ENCODE measurements around the gene TBC1D20. TPM values are rescaled to one million over a fixed set of nuclear protein-coding genes. Genes with fewer than 3 reads are reported as not detected.

Gene TBC1D20
- total RNA-seq, 2 donors from 2014 or later: 20.6 to 29.4 TPM

DNA sequence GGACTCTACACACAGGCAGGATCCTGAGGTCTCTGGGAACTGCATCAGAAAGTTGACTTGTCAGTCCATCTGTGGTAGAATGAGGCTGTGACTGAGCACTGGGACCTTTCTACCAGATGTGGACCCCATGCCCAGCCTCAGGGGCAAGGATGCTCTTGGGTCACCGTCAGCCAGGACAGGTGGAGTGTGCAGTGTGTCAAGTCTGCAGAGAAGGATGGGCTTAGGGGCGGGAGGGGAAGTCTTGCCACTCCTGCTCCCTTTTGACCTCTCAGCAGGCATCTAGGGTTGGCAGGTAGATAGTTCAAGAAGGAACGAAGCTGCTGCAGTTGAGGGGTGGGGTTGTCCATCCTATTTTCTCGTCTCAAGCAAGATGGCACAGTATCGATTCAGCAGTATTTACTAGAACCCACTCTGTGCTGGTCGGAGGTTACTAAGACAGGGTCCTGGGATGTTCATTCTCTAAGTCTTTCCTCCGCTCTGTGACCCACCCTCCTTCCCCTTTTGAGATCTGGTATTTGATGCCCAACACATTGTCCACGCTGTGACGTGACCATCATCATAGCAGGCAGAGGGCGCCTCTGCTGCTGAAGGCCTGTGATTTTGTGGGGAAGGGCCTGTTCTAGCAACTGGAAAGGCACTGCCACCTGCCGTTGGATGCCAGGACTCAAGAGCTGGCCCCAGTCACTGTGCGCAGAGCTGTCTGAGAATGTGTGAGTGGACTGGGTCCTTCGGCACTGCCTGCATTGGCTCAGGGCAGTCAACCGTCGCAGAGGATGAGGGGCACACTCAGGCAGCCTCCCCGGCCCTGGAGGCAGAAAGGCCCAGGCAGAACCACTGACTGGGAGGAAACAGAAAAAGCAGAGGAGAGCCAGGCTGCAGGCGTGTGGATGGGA is 31.1 kb downstream of the TBC1D20 start:
- Mint-ChIP-seq H3K27ac (no peak overlapping the region), H3K27me3 (no peaks in the 10 kb centered on the region), H3K36me3 (ENCODE audit: low read depth) (peaks cover 4% of the 10 kb centered on the region), H3K4me1 (peaks cover 18% of the 10 kb centered on the region), H3K4me3 (no peak overlapping the region)
- DNase-seq: no peak
- no peaks in the 10 kb centered on the region for H3K9me3 ChIP-seq (ENCODE audit: control insufficient read depth, low read length, poor library complexity, severe bottlenecking)
- ATAC-seq: peak; percentile 47

- Mint-ChIP-seq H3K27ac (no peak overlapping the region), H3K36me3 (ENCODE audit: low read depth) (peaks cover 4% of the 10 kb centered on the region), H3K4me3 (no peak overlapping the region), H3K4me1 (peaks cover 16% of the 10 kb centered on the region), H3K27me3 (no peaks in the 10 kb centered on the region)
- no peak for ATAC-seq
- no peak for DNase-seq
- no peaks in the 10 kb centered on the region for H3K9me3 ChIP-seq (ENCODE audit: control insufficient read depth, low read length, poor library complexity, severe bottlenecking)
These were observed 32.0 kb downstream of the TBC1D20 start for GRCh38 chr20:430091-430999.

DNA sequence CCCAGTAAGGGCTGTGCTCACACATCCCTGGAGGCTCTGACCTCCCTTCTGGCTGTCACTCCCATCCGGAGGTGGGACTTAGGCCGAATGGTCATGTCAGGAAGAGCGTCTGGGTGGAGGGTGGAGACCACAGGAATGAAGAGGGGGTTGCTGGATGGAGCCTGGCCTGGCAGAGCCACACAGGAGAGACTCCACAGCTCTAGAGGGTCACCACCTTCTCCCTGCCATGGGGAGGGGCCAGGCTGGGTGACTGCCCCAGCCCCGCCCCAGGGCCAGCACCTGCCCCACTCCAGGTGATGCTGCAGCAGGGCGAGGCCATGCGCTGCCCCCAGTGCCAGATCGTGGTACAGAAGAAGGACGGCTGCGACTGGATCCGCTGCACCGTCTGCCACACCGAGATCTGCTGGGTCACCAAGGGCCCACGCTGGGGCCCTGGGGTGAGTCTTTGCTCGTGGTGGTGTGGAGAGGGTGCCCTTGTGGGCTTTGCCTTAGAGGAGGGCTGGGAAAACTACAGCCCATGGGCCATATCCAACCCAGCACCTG is 33.6 kb downstream of the TBC1D20 start:
- Mint-ChIP-seq H3K4me1 (peaks cover 14% of the 10 kb centered on the region), H3K36me3 (ENCODE audit: low read depth) (peaks cover 4% of the 10 kb centered on the region), H3K4me3 (no peak overlapping the region), H3K27me3 (no peaks in the 10 kb centered on the region), H3K27ac (no peak overlapping the region)
- no peaks in the 10 kb centered on the region for H3K9me3 ChIP-seq (ENCODE audit: control insufficient read depth, low read length, poor library complexity, severe bottlenecking)
- ATAC-seq: no peak
- no peak for DNase-seq

- no peak overlapping the region for H3K27ac Mint-ChIP-seq
- H3K36me3 Mint-ChIP-seq (ENCODE audit: low read depth): peaks cover 4% of the 10 kb centered on the region
- no peak for DNase-seq
These were observed 34.3 kb downstream of the TBC1D20 start for GRCh38 chr20:427849-428657.

GRCh38 chr20:427401-427800 is 34.9 kb downstream of the TBC1D20 start:
- ATAC-seq: no peak
- H3K36me3 Mint-ChIP-seq (ENCODE audit: low read depth): peaks cover 4% of the 10 kb centered on the region
- H3K27me3 Mint-ChIP-seq: no peaks in the 10 kb centered on the region

More at GRCh38 chr20:427849-428657, 34.3 kb downstream of the TBC1D20 start:
- Mint-ChIP-seq H3K27me3 (no peaks in the 10 kb centered on the region), H3K4me3 (no peak overlapping the region), H3K4me1 (peaks cover 7% of the 10 kb centered on the region)
- no peak for ATAC-seq
- no peaks in the 10 kb centered on the region for H3K9me3 ChIP-seq (ENCODE audit: control insufficient read depth, low read length, poor library complexity, severe bottlenecking)

DNA sequence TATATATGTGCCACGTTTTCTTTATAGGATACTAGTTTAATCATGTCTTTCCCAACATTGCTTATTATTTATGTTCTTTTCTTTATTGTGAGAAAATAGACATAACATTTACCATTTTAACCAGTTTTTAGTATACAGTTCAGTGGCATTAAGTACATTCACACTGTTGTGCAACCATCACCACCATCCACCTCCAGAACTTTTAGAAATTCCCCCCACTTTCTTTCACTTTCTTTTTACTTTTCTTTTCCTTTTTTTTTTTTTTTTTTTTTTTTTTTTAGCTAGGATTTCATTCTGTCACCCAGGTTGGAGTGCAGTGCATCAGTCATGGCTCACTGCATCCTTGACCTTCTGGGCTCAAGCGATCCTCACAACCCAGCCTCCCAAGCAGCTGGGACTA is 35.8 kb downstream of the TBC1D20 start:
- Mint-ChIP-seq H3K36me3 (ENCODE audit: low read depth) (peaks cover 8% of the 10 kb centered on the region), H3K27me3 (no peaks in the 10 kb centered on the region), H3K4me3 (no peak overlapping the region), H3K27ac (peak overlapping the region; percentile 8), H3K4me1 (peaks cover 7% of the 10 kb centered on the region)
- H3K9me3 ChIP-seq (ENCODE audit: control insufficient read depth, low read length, poor library complexity, severe bottlenecking): no peaks in the 10 kb centered on the region
- no peak for DNase-seq
- ATAC-seq: no peak

More at GRCh38 chr20:427401-427800, 34.9 kb downstream of the TBC1D20 start:
- no peaks in the 10 kb centered on the region for H3K9me3 ChIP-seq (ENCODE audit: control insufficient read depth, low read length, poor library complexity, severe bottlenecking)
- Mint-ChIP-seq H3K4me1 (peaks cover 6% of the 10 kb centered on the region), H3K4me3 (no peak overlapping the region), H3K27ac (no peak overlapping the region)
- no peak for DNase-seq

DNA sequence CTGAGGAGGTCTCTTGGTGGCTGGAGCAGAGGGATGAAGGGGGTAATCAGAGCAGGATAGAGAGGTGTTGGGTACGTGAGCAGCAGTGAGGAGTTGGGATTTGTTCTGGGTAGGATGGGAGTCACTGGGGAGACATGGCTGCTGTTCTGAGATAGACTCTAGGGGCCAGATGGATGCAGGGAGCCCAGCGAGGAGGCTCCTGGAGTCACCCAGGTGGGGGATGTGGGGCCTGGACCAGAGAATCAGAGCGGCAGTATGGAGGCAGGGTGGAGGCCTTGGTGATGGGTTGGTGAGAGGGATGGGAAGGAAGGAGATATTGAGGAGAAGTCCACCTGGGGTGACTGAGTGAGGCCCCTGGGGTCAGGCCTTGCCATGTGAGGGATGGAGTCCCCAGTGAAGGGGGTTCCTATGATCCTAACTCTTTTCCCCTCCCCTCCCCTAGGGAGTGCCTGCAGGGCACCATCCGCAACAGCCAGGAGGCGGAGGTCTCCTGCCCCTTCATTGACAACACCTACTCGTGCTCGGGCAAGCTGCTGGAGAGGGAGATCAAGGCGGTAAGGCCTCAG is 40.6 kb downstream of the TBC1D20 start:
- Mint-ChIP-seq H3K27ac (no peak overlapping the region), H3K36me3 (ENCODE audit: low read depth) (peaks cover 8% of the 10 kb centered on the region), H3K4me3 (no peak overlapping the region), H3K4me1 (peaks cover 18% of the 10 kb centered on the region), H3K27me3 (no peaks in the 10 kb centered on the region)
- DNase-seq (no peak), ATAC-seq (no peak)
- H3K9me3 ChIP-seq (ENCODE audit: control insufficient read depth, low read length, poor library complexity, severe bottlenecking): no peaks in the 10 kb centered on the region

- H3K36me3 Mint-ChIP-seq (ENCODE audit: low read depth): peaks cover 10% of the 10 kb centered on the region
- no peak overlapping the region for H3K27ac Mint-ChIP-seq
- no peak overlapping the region for H3K4me3 Mint-ChIP-seq
- no peaks in the 10 kb centered on the region for H3K9me3 ChIP-seq (ENCODE audit: control insufficient read depth, low read length, poor library complexity, severe bottlenecking)
- ATAC-seq: no peak
- DNase-seq: no peak
- H3K27me3 Mint-ChIP-seq: no peaks in the 10 kb centered on the region
- H3K4me1 Mint-ChIP-seq: peaks cover 20% of the 10 kb centered on the region
These were observed 41.4 kb downstream of the TBC1D20 start for GRCh38 chr20:420721-421574.

GRCh38 chr20:420166-420620 is 42.1 kb downstream of the TBC1D20 start:
- no peaks in the 10 kb centered on the region for H3K27me3 Mint-ChIP-seq
- no peak for ATAC-seq

DNA sequence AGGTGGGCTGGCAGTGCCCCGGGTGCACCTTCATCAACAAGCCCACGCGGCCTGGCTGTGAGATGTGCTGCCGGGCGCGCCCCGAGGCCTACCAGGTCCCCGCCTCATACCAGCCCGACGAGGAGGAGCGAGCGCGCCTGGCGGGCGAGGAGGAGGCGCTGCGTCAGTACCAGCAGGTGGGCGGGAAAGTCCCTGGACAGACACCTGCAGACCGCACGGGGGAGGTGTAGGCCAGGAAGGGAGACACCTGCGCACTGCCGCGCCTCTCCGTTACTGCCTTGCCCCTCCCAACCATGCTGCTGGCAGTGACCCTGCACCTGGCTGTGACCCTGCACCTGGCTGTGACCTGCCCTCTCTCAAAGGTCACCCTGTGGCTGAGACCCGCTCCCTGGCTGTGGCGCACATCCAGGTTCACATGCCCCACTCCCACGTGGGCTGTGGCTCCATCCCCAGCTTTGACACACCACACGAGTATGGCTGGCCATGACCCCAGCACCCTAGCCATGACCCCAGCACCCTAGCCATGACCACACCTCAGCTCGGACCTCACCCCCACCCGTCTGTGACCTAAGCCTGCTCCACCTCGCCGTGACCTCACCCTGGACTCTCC is 42.7 kb downstream of the TBC1D20 start:
- H3K9me3 ChIP-seq (ENCODE audit: control insufficient read depth, low read length, poor library complexity, severe bottlenecking): no peaks in the 10 kb centered on the region
- Mint-ChIP-seq H3K4me3 (no peak overlapping the region), H3K36me3 (ENCODE audit: low read depth) (peaks cover 10% of the 10 kb centered on the region), H3K4me1 (peaks cover 24% of the 10 kb centered on the region), H3K27ac (no peak overlapping the region), H3K27me3 (no peaks in the 10 kb centered on the region)
- ATAC-seq (peak; percentile 44), DNase-seq (no peak)

More at GRCh38 chr20:420166-420620, 42.1 kb downstream of the TBC1D20 start:
- H3K4me1 Mint-ChIP-seq: peaks cover 25% of the 10 kb centered on the region
- H3K9me3 ChIP-seq (ENCODE audit: control insufficient read depth, low read length, poor library complexity, severe bottlenecking): no peaks in the 10 kb centered on the region
- no peak overlapping the region for H3K27ac Mint-ChIP-seq
- peaks cover 10% of the 10 kb centered on the region for H3K36me3 Mint-ChIP-seq (ENCODE audit: low read depth)
- no peak overlapping the region for H3K4me3 Mint-ChIP-seq
- no peak for DNase-seq

GRCh38 chr20:418858-419365 is 43.4 kb downstream of the TBC1D20 start:
- ATAC-seq: no peak
- no peak for DNase-seq
- peaks cover 10% of the 10 kb centered on the region for H3K36me3 Mint-ChIP-seq (ENCODE audit: low read depth)
- H3K9me3 ChIP-seq (ENCODE audit: control insufficient read depth, low read length, poor library complexity, severe bottlenecking): no peaks in the 10 kb centered on the region
- peaks cover 19% of the 10 kb centered on the region for H3K4me1 Mint-ChIP-seq
- H3K4me3 Mint-ChIP-seq: no peak overlapping the region
- H3K27ac Mint-ChIP-seq: peak overlapping the region; percentile 37
- H3K27me3 Mint-ChIP-seq: no peaks in the 10 kb centered on the region

Measured in T-helper 17 cell (primary cell).